HG03095 (cell line): ENCODE results near the gene USP20.
A peak's percentile ranks its signal among the peaks of the same experiment; 100 is the strongest.
"Not testable (repeated sequence)": the region's sequence is repeated elsewhere in the genome, so short reads cannot be mapped to it uniquely, and the experiment has no call there.

ENCODE experiments used
- ATAC-seq: cut with Tn5 transposase; IDR thresholded peaks from one replicate; pipeline ENCODE4 v1.9.1; 2021; ENCODE audit warnings: moderate library complexity; ENCODE audit not compliant: unreplicated experiment

The USP20 gene

DNA sequence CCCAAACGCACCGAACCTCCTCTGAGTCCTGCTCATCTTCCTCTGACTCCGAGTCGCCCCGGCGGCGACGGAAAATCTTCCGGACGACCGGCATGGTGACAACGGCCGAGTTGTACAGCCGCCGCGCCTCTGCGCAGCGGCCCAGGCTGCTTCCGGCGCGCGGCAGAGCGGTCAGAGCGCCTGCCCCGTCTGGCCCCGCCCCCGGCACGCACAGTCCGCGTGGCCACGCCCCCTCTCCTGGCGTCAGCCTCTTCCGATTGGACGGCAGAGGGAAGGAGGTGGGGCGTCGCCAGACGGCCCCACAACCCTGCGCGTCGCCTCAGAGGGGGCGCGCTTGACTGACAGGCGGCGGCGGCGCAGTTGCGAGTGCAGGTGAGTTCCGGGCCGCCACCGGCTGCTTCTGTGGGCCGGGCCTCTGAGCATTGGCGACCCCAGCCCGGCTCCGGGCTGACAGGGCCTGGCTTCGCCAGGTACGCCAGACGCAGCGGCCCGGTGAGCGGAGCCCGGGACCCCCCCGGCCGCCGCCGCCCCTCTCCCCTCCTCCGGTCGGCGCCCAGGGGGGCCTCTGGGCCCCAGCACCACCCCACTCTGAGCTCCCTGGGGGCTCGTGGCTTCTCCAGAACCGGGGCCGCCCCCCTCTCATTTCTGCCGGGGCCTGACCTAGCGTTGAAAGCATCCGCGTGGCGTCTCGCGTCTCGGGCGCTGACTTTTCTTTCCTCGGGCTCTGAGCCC lies at the start of gene USP20, which contains the start of gene C9orf78:
Gene USP20 (plus strand): TSS at position 331 of the 732 bp plus-strand sequence. CDS start 17,098 bp downstream, outside the sequence.
Gene C9orf78 (minus strand): TSS at position 148 of the 732 bp plus-strand sequence. CDS start 54 bp downstream, at position 94.
- peak; percentile 88 for ATAC-seq

DNA sequence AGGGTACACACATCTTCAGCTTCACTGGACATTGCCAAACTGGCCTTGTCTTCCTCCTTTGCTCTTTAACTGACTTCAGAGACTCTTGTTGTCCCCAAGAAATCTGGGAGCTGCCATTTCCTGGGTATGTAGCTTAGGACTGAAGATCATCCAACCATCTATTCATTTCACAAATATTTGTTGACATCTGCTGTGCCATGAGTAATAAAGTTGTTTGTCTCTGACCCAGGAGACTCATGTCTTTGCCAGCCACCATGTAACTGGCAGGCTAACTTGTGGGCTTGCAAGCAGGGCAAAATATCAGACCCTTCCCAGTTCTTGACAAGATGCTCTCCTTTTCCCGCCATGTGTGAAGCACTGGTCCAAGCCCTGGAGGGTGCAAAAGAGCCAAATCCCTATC lies 49.4 kb upstream of the USP20 start:
- no peak for ATAC-seq

DNA sequence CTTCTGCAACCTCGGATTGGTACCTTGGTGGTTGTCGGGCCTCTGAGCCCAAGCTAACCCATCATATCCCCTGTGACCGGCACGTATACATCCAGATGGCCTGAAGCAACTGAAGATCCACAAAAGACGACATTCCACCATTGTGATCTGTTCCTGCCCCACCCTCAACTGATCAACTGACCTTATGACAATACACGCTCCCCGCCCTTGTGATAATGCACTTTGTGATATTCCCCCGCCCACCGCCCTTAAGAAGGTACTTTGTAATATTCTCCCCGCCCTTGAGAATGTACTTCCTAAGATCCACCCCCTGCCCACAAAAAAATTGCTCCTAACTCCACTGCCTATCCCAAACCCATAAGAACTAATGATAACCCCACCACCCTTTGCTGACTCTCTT lies 48.8 kb upstream of the USP20 start:
- no peak for ATAC-seq

DNA sequence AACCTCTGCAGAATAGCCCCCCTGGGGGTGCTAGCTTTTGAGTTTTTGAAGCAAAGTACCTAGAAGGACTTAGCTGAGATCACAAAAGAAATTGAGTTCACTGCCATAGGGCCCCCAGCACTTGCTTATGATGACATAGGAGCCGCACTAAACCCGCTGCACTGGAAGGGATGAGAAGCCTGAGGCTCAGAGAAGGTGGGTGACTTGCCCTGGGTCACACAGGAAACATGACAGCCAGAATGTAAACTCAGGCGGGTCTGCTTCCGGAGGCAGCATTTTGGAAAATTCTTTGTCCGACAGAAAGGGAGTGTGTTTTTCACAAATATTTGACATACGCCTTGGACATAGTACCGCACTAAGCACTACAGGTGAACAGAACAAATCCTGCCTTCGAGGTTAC lies 40.7 kb upstream of the USP20 start:
- no peak for ATAC-seq

DNA sequence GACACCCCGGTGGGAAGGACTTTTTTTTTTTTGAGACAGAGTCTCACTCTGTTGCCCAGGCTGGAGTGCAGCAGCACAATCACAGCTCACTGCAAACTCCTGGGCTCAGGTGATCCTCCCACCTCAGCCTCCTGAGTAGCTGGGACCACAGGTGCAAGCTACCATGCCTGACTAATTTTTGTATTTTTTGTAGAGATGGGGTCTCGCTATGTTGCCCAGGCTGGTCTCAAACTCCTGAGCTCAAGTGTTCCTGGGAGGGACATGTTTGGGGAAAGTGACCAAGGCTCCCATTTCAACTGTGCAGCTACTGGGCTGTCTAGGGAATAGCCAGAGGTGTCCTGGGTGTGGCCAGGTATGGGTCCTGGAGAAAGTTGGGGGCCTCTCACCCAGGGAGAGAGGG lies 39.2 kb upstream of the USP20 start:
- ATAC-seq = not testable (repeated sequence)

DNA sequence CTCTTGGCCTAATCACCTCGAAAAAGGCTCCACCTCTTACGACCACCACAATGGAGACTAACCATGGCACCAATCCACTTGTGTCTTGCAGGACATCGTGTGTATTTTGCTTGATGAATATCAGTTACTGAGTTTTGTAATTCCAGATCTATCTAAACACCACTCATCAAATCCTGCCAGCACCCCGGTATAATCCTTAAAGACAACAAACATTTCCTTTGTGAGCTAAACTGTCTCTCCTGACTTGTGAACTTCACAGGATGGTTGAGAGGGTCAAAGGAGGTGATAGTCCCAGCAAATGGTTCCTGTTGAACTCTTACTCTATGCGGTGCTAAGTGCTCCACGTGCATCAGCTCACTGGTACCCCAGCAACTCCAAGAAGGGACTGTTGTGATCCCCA lies 36.3 kb upstream of the USP20 start:
- ATAC-seq = no peak

DNA sequence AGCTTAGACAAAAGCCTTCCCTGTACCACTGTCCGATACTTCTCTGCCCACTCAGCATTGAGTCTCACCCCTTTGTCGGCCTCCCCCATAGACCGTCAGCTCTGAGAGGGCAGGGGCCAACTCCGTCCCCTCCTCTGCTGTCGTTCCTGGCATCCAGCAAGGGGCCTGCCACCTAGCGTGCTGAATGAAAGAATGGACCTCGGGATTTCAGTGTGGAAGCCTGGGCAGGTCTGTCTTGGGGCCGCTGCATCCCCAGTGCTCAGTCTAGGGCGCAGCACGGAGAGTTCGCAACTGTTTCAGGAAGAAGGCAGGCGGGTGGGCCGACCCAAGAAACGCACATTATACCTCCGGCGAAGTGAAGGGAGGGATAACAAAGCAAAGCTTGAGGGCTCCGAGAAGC lies 33.8 kb upstream of the USP20 start:
- ATAC-seq = no peak

DNA sequence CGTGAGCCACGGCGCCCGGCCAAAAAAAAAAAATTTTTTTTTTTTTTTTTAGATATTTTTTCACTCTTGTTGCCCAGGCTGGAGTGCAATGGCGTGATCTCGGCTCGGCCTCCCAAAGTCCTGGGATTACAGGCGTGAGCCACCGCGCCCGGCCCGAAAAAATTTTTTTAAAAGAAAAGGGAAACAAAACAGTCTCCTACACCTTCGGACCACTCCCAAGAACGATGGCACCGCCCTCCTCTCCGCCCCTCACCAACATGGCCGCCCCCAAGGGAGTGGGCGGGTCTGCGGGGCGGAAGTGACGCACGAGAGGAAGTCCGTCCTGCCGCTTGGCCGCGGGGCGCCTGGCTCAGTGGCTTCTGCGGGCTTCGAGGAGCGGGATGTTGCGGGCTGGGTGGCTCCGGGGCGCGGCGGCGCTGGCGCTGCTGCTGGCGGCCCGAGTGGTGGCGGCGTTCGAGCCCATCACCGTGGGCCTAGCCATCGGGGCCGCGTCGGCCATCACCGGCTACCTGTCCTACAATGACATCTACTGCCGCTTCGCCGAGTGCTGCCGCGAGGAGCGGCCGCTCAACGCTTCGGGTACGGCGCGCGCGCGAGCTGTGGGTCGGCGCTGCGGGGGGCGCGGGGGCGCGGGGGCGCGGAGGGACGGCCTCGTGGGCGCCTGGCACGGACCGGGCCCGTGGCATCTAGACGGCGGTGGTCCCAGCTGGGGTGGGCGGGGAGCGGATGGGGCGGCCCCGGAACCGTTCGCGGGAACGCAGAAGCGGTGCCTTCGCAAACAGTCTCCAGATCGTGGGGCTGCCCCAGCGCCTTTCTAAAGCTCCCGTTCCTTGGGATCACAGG lies 32.2 kb upstream of the USP20 start, which contains the start of gene TOR1B:
Gene TOR1B (plus strand): TSS at position 352 of the 843 bp plus-strand sequence. CDS start 29 bp downstream, at position 381.
- peak; percentile 90 for ATAC-seq

DNA sequence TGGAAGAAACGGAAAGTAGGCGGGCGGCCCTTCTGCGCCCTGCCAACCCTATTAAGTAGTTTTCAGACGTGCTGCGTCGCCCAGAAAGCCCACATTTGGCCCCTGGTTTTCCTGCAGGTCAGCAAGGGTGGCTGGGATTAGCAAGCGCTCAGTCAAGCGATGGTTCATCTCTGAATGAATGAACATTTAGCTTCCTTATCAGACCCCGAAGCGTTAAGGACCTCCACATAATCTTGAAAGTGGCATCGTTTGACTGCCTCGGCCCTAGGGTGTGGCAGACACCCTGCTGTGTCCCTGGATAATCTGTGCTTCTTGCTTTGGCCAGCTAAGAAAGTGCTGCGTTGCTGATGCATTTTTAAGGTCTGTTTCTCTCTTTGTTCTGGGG lies 31.6 kb upstream of the USP20 start:
- no peak for ATAC-seq

DNA sequence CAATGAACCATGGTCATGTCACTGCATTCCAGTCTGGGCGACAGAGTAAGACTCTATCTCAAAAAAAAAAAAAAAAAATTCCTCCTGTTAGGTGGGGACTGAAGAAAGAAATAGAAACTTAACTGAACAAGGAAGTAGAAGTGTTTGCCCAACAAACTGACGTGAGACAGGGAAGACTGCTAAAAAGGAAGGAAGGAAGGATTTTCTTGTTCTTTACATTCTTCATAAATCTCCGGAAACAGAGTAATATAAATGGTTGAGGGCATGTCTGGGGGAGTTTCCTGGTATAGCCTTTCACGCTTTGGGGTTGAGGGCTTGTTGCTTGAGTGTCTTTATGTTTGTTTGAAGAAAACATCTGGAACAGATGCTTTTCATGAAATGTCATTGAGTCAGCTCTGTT lies 29.2 kb upstream of the USP20 start:
- ATAC-seq = no peak

DNA sequence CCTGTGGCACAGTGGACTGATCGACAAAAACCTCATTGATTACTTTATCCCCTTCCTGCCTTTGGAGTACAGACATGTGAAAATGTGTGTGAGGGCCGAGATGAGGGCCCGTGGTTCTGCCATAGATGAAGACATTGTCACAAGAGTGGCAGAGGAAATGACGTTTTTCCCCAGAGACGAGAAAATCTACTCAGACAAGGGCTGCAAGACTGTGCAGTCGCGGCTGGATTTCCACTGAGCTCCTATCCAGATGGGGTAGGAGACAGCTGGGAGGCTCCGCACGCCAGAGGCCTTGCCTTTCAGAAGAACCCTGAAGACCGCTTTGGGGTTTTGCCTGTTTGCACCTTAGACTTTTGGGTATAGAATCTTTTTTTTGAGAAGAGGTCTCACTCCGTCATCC lies 25.9 kb upstream of the USP20 start:
- ATAC-seq = no peak

DNA sequence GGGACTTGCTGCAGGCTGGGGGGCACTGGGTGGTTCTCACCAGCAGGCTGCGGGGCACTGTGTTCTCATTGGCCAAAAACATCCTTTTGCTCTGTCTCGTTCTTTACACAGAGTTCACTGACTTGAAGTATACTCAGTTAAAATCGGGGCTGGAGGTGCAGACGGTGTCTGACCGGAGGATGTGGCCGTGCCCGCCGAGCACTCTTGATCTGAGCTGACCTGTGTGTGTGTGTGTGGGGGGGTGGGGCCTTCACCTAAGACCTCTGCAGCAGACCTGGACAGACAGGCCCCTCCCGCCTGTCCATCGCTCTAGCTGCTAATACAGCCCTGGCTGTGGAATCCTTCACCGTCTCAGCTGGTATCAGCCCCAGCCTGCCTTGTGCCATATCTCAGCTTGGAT lies 25.1 kb upstream of the USP20 start:
- no peak for ATAC-seq

DNA sequence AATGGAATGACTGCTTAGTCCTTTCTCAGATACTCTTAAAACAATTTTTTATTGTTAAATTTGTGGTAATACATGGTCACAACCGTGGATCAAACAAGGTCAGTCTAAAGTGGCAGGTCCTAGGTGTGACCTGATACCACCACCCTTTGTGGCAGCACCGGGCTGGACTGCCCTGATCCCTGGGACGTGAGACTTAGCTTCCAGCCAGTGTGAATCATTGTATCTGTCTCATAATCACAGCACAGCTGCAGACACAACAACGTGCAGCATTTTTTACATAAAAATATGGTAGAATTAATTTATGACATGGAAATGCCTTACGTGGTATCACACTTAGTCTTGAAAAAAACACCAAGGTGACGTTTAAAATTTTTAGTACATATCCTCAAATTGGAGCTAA lies 24.5 kb upstream of the USP20 start:
- ATAC-seq = no peak

DNA sequence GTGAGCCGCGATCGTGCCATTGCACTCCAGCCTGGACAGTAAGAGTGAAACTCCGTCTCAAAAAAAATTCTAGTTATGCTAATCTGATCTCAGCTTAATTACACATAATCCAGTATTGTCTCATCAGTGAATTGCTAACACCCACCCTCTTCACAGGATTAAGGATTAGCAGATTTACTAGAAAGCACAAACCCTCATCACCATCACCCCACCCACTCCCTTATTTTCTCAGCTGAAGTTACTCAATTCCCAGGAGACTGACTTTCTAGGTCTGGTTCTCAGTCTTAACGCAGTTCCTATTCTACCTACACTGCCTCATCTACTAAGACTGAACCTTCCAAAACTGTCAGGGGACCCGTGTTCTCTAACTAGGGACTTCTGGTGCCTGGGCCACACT lies 23.3 kb upstream of the USP20 start:
- no peak for ATAC-seq

DNA sequence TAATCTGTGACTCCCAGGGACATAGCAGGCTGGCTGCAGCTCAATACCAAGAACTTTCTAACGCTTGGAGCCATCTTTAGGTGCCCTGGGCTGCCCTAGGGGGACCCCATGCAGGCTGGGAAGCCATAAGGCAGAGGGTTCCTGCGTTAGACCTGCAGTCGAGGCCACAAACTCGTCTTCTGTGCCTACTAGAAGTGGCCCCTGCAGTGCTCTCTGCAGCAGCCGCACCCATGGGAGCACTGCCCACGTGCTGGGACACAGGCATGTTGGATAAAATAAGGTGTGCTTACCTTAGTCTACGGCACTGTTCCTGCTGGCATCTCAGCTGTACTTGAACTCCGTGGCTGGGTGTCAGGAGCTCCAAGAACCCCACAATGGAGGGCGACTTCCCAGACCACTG lies 22.9 kb upstream of the USP20 start:
- no peak for ATAC-seq

DNA sequence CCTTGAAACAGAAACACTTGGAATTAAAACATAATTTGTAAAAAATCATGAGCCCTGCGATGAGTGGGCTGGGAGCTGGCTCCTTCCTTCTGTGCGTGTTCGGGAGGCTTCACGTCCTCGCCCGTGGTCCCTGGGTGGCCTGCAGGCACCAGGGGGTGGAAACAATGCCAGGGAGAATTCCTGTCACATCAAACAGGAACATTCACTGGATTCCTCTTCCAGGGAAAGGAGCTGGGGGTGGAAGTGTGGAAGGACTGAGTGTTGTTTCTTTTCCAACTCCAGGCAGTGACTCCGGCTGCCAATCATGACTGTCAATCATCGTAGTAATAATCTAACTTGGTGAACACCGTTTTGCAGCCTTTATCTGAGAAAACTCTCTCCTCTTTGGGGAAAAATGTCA lies 21.6 kb upstream of the USP20 start:
- ATAC-seq = no peak

DNA sequence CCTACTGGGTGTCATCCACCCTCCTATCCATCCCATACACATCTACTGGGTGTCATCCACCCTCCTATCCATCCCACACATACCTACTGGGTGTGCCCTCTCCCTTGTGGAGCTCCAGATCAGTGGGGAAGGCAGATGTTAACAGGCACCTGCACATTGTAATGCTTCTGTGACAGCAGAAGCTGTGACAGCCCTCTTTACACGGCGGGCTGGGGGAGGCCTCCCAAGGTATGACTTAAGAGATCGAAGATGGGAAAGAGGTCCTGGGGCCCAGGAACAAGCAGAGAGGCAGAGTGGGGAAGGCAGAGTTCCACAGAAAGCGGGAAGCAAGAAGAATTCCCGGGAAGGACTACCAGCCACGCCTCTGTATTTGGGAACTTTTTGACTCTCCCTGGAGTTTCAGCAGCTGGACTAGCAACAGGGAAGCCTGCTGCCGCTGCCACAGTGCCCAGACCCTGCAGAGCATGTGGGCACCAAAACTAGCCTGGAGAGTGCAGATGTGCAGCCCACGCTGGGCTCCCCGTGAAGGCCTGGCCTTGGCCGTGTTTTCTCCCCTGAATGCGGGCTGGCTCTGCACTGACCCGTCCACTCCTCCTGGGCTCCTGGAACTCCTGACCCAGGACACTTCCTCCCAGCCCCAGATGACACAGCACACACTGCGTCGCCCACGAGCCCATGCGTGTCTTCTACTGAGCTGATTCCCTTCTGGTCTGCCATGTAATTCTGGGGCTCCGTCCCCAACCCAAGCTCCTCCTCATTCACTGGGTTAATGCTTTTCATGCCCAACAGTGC lies 20.6 kb upstream of the USP20 start:
- ATAC-seq = no peak

DNA sequence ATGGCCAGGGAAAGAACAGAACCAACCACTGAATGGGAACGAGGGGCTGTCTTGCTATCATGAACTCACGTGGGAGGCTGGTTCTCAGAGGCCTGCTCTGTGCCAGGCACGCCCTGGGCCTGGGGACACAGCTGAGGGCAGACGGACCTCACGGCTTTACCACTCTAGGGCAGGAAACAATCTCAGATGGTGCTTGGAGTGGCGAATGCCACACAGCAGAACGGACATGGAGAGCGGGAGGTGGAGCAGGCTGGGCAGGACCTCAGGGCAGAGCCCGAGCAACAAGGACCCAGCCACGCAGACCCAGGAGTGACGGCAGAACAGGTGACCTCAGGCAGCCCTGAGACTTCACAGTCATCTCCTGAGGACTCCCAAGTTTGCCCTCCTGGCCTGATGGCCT lies 20.0 kb upstream of the USP20 start:
- no peak for ATAC-seq

DNA sequence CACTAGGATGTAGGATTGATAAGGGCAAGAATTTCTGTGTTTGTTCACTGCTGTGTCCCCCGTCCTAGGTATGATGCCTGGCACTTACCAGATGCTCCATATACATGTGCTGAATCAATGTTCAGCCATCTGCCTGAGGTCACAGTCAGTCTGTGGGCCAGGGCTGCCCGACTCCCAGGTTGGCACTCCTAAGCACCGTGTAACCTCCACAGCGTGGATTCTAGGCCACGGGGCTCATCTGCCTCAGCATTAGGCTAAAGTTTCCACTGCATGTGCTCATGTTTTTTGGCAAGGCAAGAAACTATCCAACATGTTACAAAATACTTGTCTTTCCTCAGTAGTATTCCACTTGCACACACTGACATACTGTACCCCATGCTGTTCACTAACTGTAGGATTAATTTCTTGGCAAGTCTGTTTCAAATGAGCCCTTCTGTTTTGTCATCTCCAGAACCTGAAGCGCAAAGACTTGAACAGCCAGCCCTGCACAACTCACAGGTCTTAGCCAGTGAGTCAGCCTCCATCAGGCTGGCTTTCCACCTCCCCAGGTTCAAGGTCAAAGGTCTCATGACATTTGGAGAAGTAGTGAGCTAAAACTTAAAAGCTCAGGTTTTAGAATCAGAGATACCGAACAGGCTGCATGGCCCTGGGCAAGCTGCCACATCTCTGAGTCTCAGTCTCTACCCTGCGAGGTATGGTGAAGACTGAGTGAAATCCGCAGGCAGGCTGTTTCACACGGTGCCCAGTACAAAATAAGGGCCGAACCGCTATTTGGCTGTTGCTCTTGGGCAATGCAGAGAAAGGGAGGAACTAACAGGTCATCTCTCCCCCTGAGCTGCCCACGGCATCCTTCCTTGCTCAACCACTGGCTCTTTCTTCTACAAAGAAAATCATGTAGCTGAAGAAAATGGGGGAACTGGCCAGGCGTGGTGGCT lies 18.5 kb upstream of the USP20 start:
- no peak for ATAC-seq

DNA sequence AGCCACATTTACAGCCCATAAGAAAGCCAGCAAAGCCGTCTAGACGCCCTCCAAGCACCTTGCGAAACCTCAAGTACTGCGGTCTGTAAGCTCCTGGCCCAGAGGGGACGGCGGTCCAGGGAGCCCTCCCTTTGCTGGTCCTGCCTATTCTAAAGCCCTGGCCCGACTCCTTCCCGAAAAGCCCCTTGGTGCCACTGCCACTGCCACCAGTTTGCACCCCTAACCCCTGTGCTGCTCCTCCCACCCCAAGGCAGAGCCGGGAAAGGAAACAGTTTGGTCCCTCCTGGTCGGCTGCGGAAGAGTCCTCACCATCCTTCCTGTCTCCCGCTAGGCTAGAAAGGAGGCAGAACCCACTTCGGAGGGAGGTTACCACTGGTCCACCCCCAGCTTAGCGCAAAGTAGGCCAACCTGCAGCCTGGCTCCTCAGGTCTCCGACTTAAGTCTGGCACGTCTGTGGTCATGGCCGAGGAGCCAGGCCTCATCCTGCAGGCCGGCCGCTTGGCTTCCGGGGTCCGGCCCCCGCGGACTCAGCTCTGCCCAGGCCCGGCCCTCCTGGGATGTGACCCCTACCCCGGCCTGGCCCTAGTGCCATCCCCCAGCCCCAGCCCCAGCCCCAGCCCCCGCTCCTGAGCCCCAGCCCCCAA lies 12.2 kb upstream of the USP20 start:
- no peak for ATAC-seq
